Suprapubic skin (tissue), 4 donors: Measurements from ENCODE around the gene TAB3. TPM values are rescaled to one million over a fixed set of nuclear protein-coding genes. Genes with fewer than 3 reads are reported as not detected.

Experiments
- DNase-seq, 2 donors: peaks; one replicate each; pipeline ENCODE4 v3.0.0-alpha.2; 2019; ENCODE audit warnings: low spot score in 2 of 2
- H3K27ac ChIP-seq: fragments of 200-600 bp; sonication (generic); one replicate; pipeline ENCODE4 v1.5.1; 2019
- H3K27me3 ChIP-seq: fragments of 200-600 bp; sonication (generic); one replicate; pipeline ENCODE4 v1.5.1; 2019
- H3K36me3 ChIP-seq: fragments of 200-600 bp; sonication (generic); one replicate; pipeline ENCODE4 v1.5.1; 2019
- H3K4me1 ChIP-seq: fragments of 200-600 bp; sonication (generic); one replicate; pipeline ENCODE4 v1.5.1; 2019
- H3K4me3 ChIP-seq: fragments of 200-600 bp; sonication (generic); one replicate; pipeline ENCODE4 v1.5.1; 2019; ENCODE audit warnings: mild to moderate bottlenecking
- H3K9me3 ChIP-seq: fragments of 200-600 bp; sonication (generic); one replicate; pipeline ENCODE4 v1.5.1; 2019
- CTCF ChIP-seq, 2 donors: fragments of 200-600 bp in 1 of 2; fragments of 450-650 bp in 1 of 2; sonication (generic) in 1 of 2; IDR thresholded peaks; one replicate each; pipeline ENCODE4 v1.5.1; 2016 to 2019; ENCODE audit warnings: antibody characterized with exemption in 2 of 2, mild to moderate bottlenecking in 1 of 2, moderate library complexity in 1 of 2
- EP300 ChIP-seq: sonication (generic); formaldehyde crosslinking; IDR thresholded peaks from one replicate; pipeline ENCODE4 v1.6.1; 2017; ENCODE audit warnings: antibody characterized with exemption
- POLR2A ChIP-seq, 2 donors: fragments of 450-650 bp; IDR thresholded peaks; one replicate each; pipeline ENCODE4 v1.6.1; 2017; ENCODE audit warnings: antibody characterized with exemption in 2 of 2, mild to moderate bottlenecking in 2 of 2, moderate library complexity in 2 of 2
- POLR2AphosphoS5 ChIP-seq, 3 donors: sonication (generic); formaldehyde crosslinking; IDR thresholded peaks; one replicate each; pipeline ENCODE4 v1.6.1; 2017; ENCODE audit warnings: antibody characterized with exemption in 3 of 3
- WGBS: methylation state at CpG from one replicate; pipeline ENCODE4 v1.1.5; 2018; 5-methylcytosine and 5-hydroxymethylcytosine counted together
- total RNA-seq, 4 donors: library from RNA; depleted of rRNA; stranded (reverse); fragments of >200 nt; gene quantifications; one replicate each; pipeline ENCODE4 v1.1.0, GENCODE V29; 2016

The TAB3 gene
- total RNA-seq, 4 donors from 2014 or later = 23.2 to 41.9 (median 26.8) TPM

GRCh38 chrX:30930679-30931078 is 41.6 kb upstream of the TAB3 start:
- Histone ChIP-seq H3K27ac (no peak overlapping the region), H3K4me3 (no peak overlapping the region), H3K4me1 (no peaks in the 10 kb centered on the region), H3K27me3 (no peaks in the 10 kb centered on the region), H3K9me3 (no peaks in the 10 kb centered on the region), H3K36me3 (no peaks in the 10 kb centered on the region)
- no peak for DNase-seq
- 71% methylated on average over 6 of the region's 6 CpGs for WGBS
- TF ChIP-seq POLR2AphosphoS5 (IDR thresholded peaks at IDR 0.05) = no peak
- no peak for TF ChIP-seq POLR2A (IDR thresholded peaks at IDR 0.05)
- TF ChIP-seq CTCF (IDR thresholded peaks at IDR 0.05) = no peak
- no peak for TF ChIP-seq EP300

- no peak for TF ChIP-seq POLR2AphosphoS5 (IDR thresholded peaks at IDR 0.05)
- WGBS = 84% methylated on average over 1 of the region's 1 CpG
- no peak for DNase-seq
- H3K4me3 ChIP-seq = no peak overlapping the region
- H3K9me3 ChIP-seq = no peaks in the 10 kb centered on the region
- no peak overlapping the region for H3K27ac ChIP-seq
- no peaks in the 10 kb centered on the region for H3K4me1 ChIP-seq
- H3K36me3 ChIP-seq = no peaks in the 10 kb centered on the region
- H3K27me3 ChIP-seq = no peaks in the 10 kb centered on the region
Measured at GRCh38 chrX:30930143-30930542, 41.1 kb upstream of the TAB3 start.

GRCh38 chrX:30920271-30920670 is 31.2 kb upstream of the TAB3 start:
- TF ChIP-seq POLR2A (IDR thresholded peaks at IDR 0.05) (no peak), POLR2AphosphoS5 (IDR thresholded peaks at IDR 0.05) (no peak), EP300 (no peak), CTCF (IDR thresholded peaks at IDR 0.05) (no peak)
- Histone ChIP-seq H3K4me1 (no peaks in the 10 kb centered on the region), H3K4me3 (no peak overlapping the region), H3K27me3 (no peaks in the 10 kb centered on the region), H3K9me3 (no peaks in the 10 kb centered on the region), H3K27ac (no peak overlapping the region), H3K36me3 (no peaks in the 10 kb centered on the region)
- WGBS = 88% methylated on average over 3 of the region's 3 CpGs
- no peak for DNase-seq

GRCh38 chrX:30918480-30918879 is 29.4 kb upstream of the TAB3 start:
- WGBS = 81% methylated on average over 1 of the region's 1 CpG
- Histone ChIP-seq H3K27me3 (no peaks in the 10 kb centered on the region), H3K9me3 (no peaks in the 10 kb centered on the region), H3K36me3 (no peaks in the 10 kb centered on the region), H3K4me1 (no peaks in the 10 kb centered on the region), H3K27ac (no peak overlapping the region), H3K4me3 (no peak overlapping the region)
- DNase-seq = no peak
- TF ChIP-seq POLR2AphosphoS5 (IDR thresholded peaks at IDR 0.05) (no peak), POLR2A (IDR thresholded peaks at IDR 0.05) (no peak), CTCF (IDR thresholded peaks at IDR 0.05) (no peak), EP300 (no peak)

GRCh38 chrX:30913492-30913891 is 24.4 kb upstream of the TAB3 start:
- H3K27me3 ChIP-seq = no peaks in the 10 kb centered on the region
- no peaks in the 10 kb centered on the region for H3K36me3 ChIP-seq
- 88% methylated on average over 2 of the region's 2 CpGs for WGBS
- no peak for DNase-seq
- TF ChIP-seq EP300 (no peak), POLR2A (IDR thresholded peaks at IDR 0.05) (no peak), CTCF (IDR thresholded peaks at IDR 0.05) (no peak), POLR2AphosphoS5 (IDR thresholded peaks at IDR 0.05) (no peak)
- H3K4me1 ChIP-seq = no peaks in the 10 kb centered on the region
- no peak overlapping the region for H3K4me3 ChIP-seq
- H3K27ac ChIP-seq = no peak overlapping the region
- no peaks in the 10 kb centered on the region for H3K9me3 ChIP-seq

GRCh38 chrX:30910124-30910860 is 21.2 kb upstream of the TAB3 start:
- no peaks in the 10 kb centered on the region for H3K9me3 ChIP-seq
- H3K27me3 ChIP-seq = no peaks in the 10 kb centered on the region
- TF ChIP-seq EP300 (no peak), CTCF (IDR thresholded peaks at IDR 0.05) (no peak), POLR2A (IDR thresholded peaks at IDR 0.05) (no peak), POLR2AphosphoS5 (IDR thresholded peaks at IDR 0.05) (no peak)
- no peaks in the 10 kb centered on the region for H3K4me1 ChIP-seq
- WGBS = 46% methylated on average over 7 of the region's 7 CpGs
- H3K36me3 ChIP-seq = no peaks in the 10 kb centered on the region
- no peak overlapping the region for H3K27ac ChIP-seq
- no peak for DNase-seq
- no peak overlapping the region for H3K4me3 ChIP-seq
